CD4-positive, alpha-beta T cell (primary cell): ENCODE measurements around the gene TNS1. TPM values are rescaled to one million over a fixed set of nuclear protein-coding genes. Genes with fewer than 3 reads are reported as not detected.

Experiments used
- ATAC-seq: fragments of 200-7000 bp; cut with Tn5 transposase; one replicate; pipeline ENCODE4 v1.10.0; 2022; ENCODE audit warnings: mild to moderate bottlenecking; ENCODE audit not compliant: poor library complexity
- CTCF ChIA-PET: fragments of 350-600 bp; sonication (Branson Sonifier 250); formaldehyde crosslinking; loops from one replicate; lab custom pipeline; 2021; ENCODE audit warnings: antibody characterized with exemption, inconsistent platforms; lab: Charles Lee
- POLR2A ChIA-PET: fragments of 350-600 bp; sonication (Branson Sonifier 250); formaldehyde crosslinking; loops from one replicate; lab custom pipeline; 2021; ENCODE audit warnings: antibody characterized with exemption, inconsistent platforms; lab: Charles Lee
- DNase-seq, 14 experiments: peaks; one replicate each; pipeline ENCODE4 v3.0.0-alpha.2; 2013 to 2020; ENCODE audit warnings: mixed read lengths in 2 of 14
- H3K27ac ChIP-seq, 2 donors: one replicate each; pipeline versions ENCODE4 v1.5.1 to v1.7.0; 2013; ENCODE audit warnings: low read length in 2 of 2, low read depth in 1 of 2, mild to moderate bottlenecking in 1 of 2
- H3K27me3 ChIP-seq, 2 experiments: 1 replicate in 1 of 2; 2 replicates in 1 of 2; pipeline versions ENCODE4 v1.6.1 to v1.7.0; 2013; ENCODE audit warnings: low read length in 2 of 2, control low read depth in 1 of 2, mild to moderate bottlenecking in 1 of 2, moderate library complexity in 1 of 2; ENCODE audit not compliant: insufficient read depth in 2 of 2, control insufficient read depth in 1 of 2
- H3K36me3 ChIP-seq: one replicate; pipeline ENCODE4 v1.6.1; 2013; ENCODE audit warnings: low read length, control low read depth; ENCODE audit not compliant: insufficient read depth
- H3K4me1 ChIP-seq: one replicate; pipeline ENCODE4 v1.6.1; 2013; ENCODE audit warnings: low read length, control low read depth; ENCODE audit not compliant: insufficient read depth
- H3K4me3 ChIP-seq: one replicate; pipeline ENCODE4 v1.5.1; 2013; ENCODE audit warnings: mild to moderate bottlenecking, low read length, moderate library complexity
- H3K9me3 ChIP-seq, 2 experiments: 1 replicate in 1 of 2; 2 replicates in 1 of 2; pipeline versions ENCODE4 v1.6.1 to v1.7.0; 2013; ENCODE audit warnings: low read length in 2 of 2, mild to moderate bottlenecking in 2 of 2, control low read depth in 1 of 2, moderate library complexity in 1 of 2; ENCODE audit not compliant: control insufficient read depth in 1 of 2, insufficient read depth in 1 of 2
- H3K27ac Mint-ChIP-seq: one replicate; pipeline ENCODE4 v1.8.0; 2020; ENCODE audit warnings: mixed read lengths
- H3K27me3 Mint-ChIP-seq: one replicate; pipeline ENCODE4 v1.8.0; 2021; ENCODE audit warnings: mixed read lengths
- H3K36me3 Mint-ChIP-seq: one replicate; pipeline ENCODE4 v1.8.0; 2021; ENCODE audit warnings: low read depth, mixed read lengths
- H3K4me1 Mint-ChIP-seq: one replicate; pipeline ENCODE4 v1.8.0; 2021; ENCODE audit warnings: low read depth, mixed read lengths
- H3K4me3 Mint-ChIP-seq: one replicate; pipeline ENCODE4 v1.8.0; 2020; ENCODE audit warnings: mild to moderate bottlenecking, mixed read lengths
- H3K9me3 Mint-ChIP-seq: one replicate; pipeline ENCODE4 v1.8.0; 2020; ENCODE audit warnings: mixed read lengths
- CTCF ChIP-seq: fragments of 200-600 bp; IDR thresholded peaks from one replicate; pipeline ENCODE4 v1.8.0; 2022; ENCODE audit warnings: antibody characterized with exemption, mild to moderate bottlenecking
- intact Hi-C, 2 experiments: fragments of 100-400 bp; cut with DNase I in 1 of 2; cut with micrococcal nuclease in 1 of 2; formaldehyde crosslinking; loops; one replicate each; pipeline versions ENCODE4 v1.15.1 to v1.9.0; 2023 to 2025; cut with DNase I, micrococcal nuclease
- total RNA-seq, 174 experiments: library from RNA in 2 of 174; stranded (reverse) in 2 of 174; gene quantifications; one replicate each; pipeline ENCODE4 v1.2.3 and lab custom pipeline; 2021 to 2026

Gene TNS1
- total RNA-seq, 2 experiments from 2014 or later, result 0.25 to 0.34 TPM

- intact Hi-C loops, result loop anchor here in 1 of 2 experiments (10.0 kb wide), 1 partner anchor 146 kb away; no protein-coding TSS in a partner anchor
- no peak for DNase-seq
- CTCF ChIA-PET, result no interaction called here
- Histone ChIP-seq H3K4me1 (peaks cover 18% of the 10 kb centered on the region), H3K27ac (no peak overlapping the region), H3K27me3 (no peaks in the 10 kb centered on the region), H3K4me3 (no peak overlapping the region), H3K36me3 (no peaks in the 10 kb centered on the region), H3K9me3 (no peaks in the 10 kb centered on the region)
- peaks cover 11% of the 10 kb centered on the region for H3K4me1 Mint-ChIP-seq
- H3K36me3 Mint-ChIP-seq, result no peaks in the 10 kb centered on the region
- POLR2A ChIA-PET, result no interaction called here
- no peak for ATAC-seq
- no peak overlapping the region for H3K27ac Mint-ChIP-seq
- TF ChIP-seq CTCF, result no peak
- no peak overlapping the region for H3K4me3 Mint-ChIP-seq
- H3K27me3 Mint-ChIP-seq, result no peaks in the 10 kb centered on the region
- no peaks in the 10 kb centered on the region for H3K9me3 Mint-ChIP-seq
Observed at GRCh38 chr2:218030409-218031195, 27.8 kb upstream of the TNS1 start.

GRCh38 chr2:218029366-218030360, 26.9 kb upstream of the TNS1 start:
- Mint-ChIP-seq H3K27me3 (no peaks in the 10 kb centered on the region), H3K27ac (no peak overlapping the region)

More at GRCh38 chr2:218029366-218030360, 26.9 kb upstream of the TNS1 start:
- DNase-seq (no peak), ATAC-seq (no peak)
- POLR2A ChIA-PET, result no interaction called here
- no peaks in the 10 kb centered on the region for H3K9me3 ChIP-seq
- no peaks in the 10 kb centered on the region for H3K36me3 ChIP-seq
- no peak for TF ChIP-seq CTCF
- Mint-ChIP-seq H3K4me1 (peaks cover 8% of the 10 kb centered on the region), H3K9me3 (no peaks in the 10 kb centered on the region), H3K36me3 (no peaks in the 10 kb centered on the region), H3K4me3 (no peak overlapping the region)
- CTCF ChIA-PET, result no interaction called here
- peaks cover 8% of the 10 kb centered on the region for H3K4me1 ChIP-seq
- no peaks in the 10 kb centered on the region for H3K27me3 ChIP-seq
- no peak overlapping the region for H3K4me3 ChIP-seq
- H3K27ac ChIP-seq, result no peak overlapping the region
- intact Hi-C loops, result loop anchor here in 1 of 2 experiments (10.0 kb wide), 1 partner anchor 145 kb away; no protein-coding TSS in a partner anchor
